IMR-90 (cell line): ENCODE data around the gene LRCOL1. TPM values are rescaled to one million over a fixed set of nuclear protein-coding genes. Genes with fewer than 3 reads are reported as not detected.

Experiments
- ATAC-seq: fragments of 200-7000 bp; cut with Tn5 transposase; 2 replicates; pipeline ENCODE4 v1.9.1; 2020; ENCODE audit warnings: low read depth, mild to moderate bottlenecking, moderate library complexity
- BruUV-seq: library from RNA; stranded (reverse); fragments of 400-500 nt; replicated peaks from 2 replicates; lab custom pipeline; 2021; lab: Mats Ljungman, UMichigan
- CTCF ChIA-PET: fragments of 300-600 bp; formaldehyde crosslinking; extraction: SDS; loops from one replicate; lab custom pipeline; 2021; ENCODE audit warnings: antibody characterized with exemption; lab: Yijun Ruan, JAX
- POLR2A ChIA-PET: fragments of 300-600 bp; sonication (Branson Sonifier 250); formaldehyde crosslinking; loops from one replicate; lab custom pipeline; 2022; ENCODE audit warnings: antibody characterized with exemption; ENCODE audit not compliant: unreplicated experiment; lab: Charles Lee
- DNase-seq: peaks from one replicate; pipeline ENCODE4 v3.0.0; 2013
- H2AFZ ChIP-seq: replicated peaks from 2 replicates; pipeline ENCODE3; 2013; ENCODE audit warnings: low read length, mild to moderate bottlenecking; ENCODE audit not compliant: poor library complexity
- H2AK5ac ChIP-seq: 2 replicates; pipeline ENCODE4 v1.6.1; 2013; ENCODE audit warnings: low read depth, low read length, inconsistent platforms
- H2AK9ac ChIP-seq: replicated peaks from 2 replicates; pipeline ENCODE3; 2013; ENCODE audit warnings: mild to moderate bottlenecking, low read depth, low read length, moderate library complexity; ENCODE audit not compliant: poor library complexity
- H2BK120ac ChIP-seq: 2 replicates; pipeline ENCODE4 v1.6.1; 2013; ENCODE audit warnings: low read depth, low read length, inconsistent platforms
- H2BK15ac ChIP-seq: 3 replicates; pipeline ENCODE4 v1.6.1; 2013; ENCODE audit warnings: low read depth, low read length, inconsistent platforms
- H2BK20ac ChIP-seq: 2 replicates; pipeline ENCODE4 v1.6.1; 2013; ENCODE audit warnings: low read depth, mild to moderate bottlenecking, inconsistent platforms, low read length, moderate library complexity
- H2BK5ac ChIP-seq: 2 replicates; pipeline ENCODE4 v1.6.1; 2013; ENCODE audit warnings: mild to moderate bottlenecking, low read depth, low read length, inconsistent platforms; ENCODE audit not compliant: poor library complexity, severe bottlenecking
- H3K14ac ChIP-seq: replicated peaks from 2 replicates; pipeline ENCODE4 v1.6.1; 2013; ENCODE audit warnings: low read depth, low read length, inconsistent platforms
- H3K18ac ChIP-seq: 2 replicates; pipeline ENCODE4 v1.6.1; 2013; ENCODE audit warnings: low read depth, low read length, control low read depth
- H3K23ac ChIP-seq: 2 replicates; pipeline ENCODE4 v1.6.1; 2013; ENCODE audit warnings: low read depth, low read length, inconsistent platforms
- H3K27ac ChIP-seq: 2 replicates; pipeline ENCODE4 v1.5.1; 2013; ENCODE audit warnings: mild to moderate bottlenecking, control low read depth, low read length; ENCODE audit not compliant: insufficient read depth
- H3K27me3 ChIP-seq: 2 replicates; pipeline ENCODE4 v1.6.1; 2013; ENCODE audit warnings: low read length; ENCODE audit not compliant: control insufficient read depth, insufficient read depth
- H3K36me3 ChIP-seq: 2 replicates; pipeline ENCODE4 v1.6.1; 2013; ENCODE audit warnings: low read length, mixed read lengths; ENCODE audit not compliant: control insufficient read depth, insufficient read depth
- H3K4ac ChIP-seq: 2 replicates; pipeline ENCODE4 v1.6.1; 2013; ENCODE audit warnings: low read depth, low read length, inconsistent platforms
- H3K4me1 ChIP-seq: 2 replicates; pipeline ENCODE4 v1.6.1; 2013; ENCODE audit warnings: low read length, mixed read lengths; ENCODE audit not compliant: control insufficient read depth, insufficient read depth
- H3K4me2 ChIP-seq: 2 replicates; pipeline ENCODE4 v1.6.1; 2013; ENCODE audit warnings: low read depth, mild to moderate bottlenecking, control low read depth, low read length, moderate library complexity
- H3K4me3 ChIP-seq: 2 replicates; pipeline ENCODE4 v1.5.1; 2013; ENCODE audit warnings: low read depth, mild to moderate bottlenecking, control low read depth, low read length, moderate library complexity; ENCODE audit not compliant: insufficient read depth
- H3K56ac ChIP-seq: 2 replicates; pipeline ENCODE4 v1.6.1; 2013; ENCODE audit warnings: low read length, inconsistent platforms; ENCODE audit not compliant: insufficient read depth; ENCODE audit errors: extremely low read depth
- H3K79me1 ChIP-seq, 2 experiments: 2 replicates each; pipeline ENCODE4 v1.6.1; 2013; ENCODE audit warnings: low read length in 2 of 2, inconsistent platforms in 1 of 2, low read depth in 1 of 2
- H3K9ac ChIP-seq: 2 replicates; pipeline ENCODE4 v1.6.1; 2013; ENCODE audit warnings: low read depth, low read length, control low read depth
- H3K9me1 ChIP-seq: 2 replicates; pipeline ENCODE4 v1.6.1; 2013; ENCODE audit warnings: low read length, inconsistent platforms; ENCODE audit not compliant: insufficient read depth
- H3K9me3 ChIP-seq: 2 replicates; pipeline ENCODE4 v1.6.1; 2013; ENCODE audit warnings: low read length; ENCODE audit not compliant: control insufficient read depth, insufficient read depth
- H4K20me1 ChIP-seq: 2 replicates; pipeline ENCODE4 v1.6.1; 2013; ENCODE audit warnings: low read length, inconsistent platforms; ENCODE audit not compliant: insufficient read depth
- H4K5ac ChIP-seq: 2 replicates; pipeline ENCODE4 v1.6.1; 2013; ENCODE audit warnings: mild to moderate bottlenecking, low read depth, low read length, control low read depth
- H4K8ac ChIP-seq, 2 experiments: 2 replicates each; pipeline ENCODE4 v1.6.1; 2013; ENCODE audit warnings: low read depth in 2 of 2, low read length in 2 of 2, control low read depth in 1 of 2, inconsistent platforms in 1 of 2
- H4K91ac ChIP-seq: 2 replicates; pipeline ENCODE4 v1.6.1; 2013; ENCODE audit warnings: low read depth, low read length, inconsistent platforms; ENCODE audit not compliant: insufficient read depth
- CEBPB ChIP-seq: IDR thresholded peaks from 2 replicates; pipeline ENCODE4 v1.6.1; 2012; ENCODE audit warnings: low read depth, low read length, improper control_type of control experiment
- CHD1 ChIP-seq: IDR thresholded peaks from 2 replicates; pipeline ENCODE4 v1.6.1; 2012; ENCODE audit warnings: low read depth, low read length, improper control_type of control experiment
- FOS ChIP-seq: fragments of 150-350 bp; IDR thresholded peaks from 2 replicates; pipeline ENCODE4 v1.6.1; 2016; ENCODE audit warnings: low read depth, low read length
- MAZ ChIP-seq: IDR thresholded peaks from 2 replicates; pipeline ENCODE4 v1.6.1; 2012; ENCODE audit warnings: low read depth, mild to moderate bottlenecking, low read length, improper control_type of control experiment, moderate library complexity, borderline replicate concordance
- MXI1 ChIP-seq: IDR thresholded peaks from 2 replicates; pipeline ENCODE4 v1.6.1; 2012; ENCODE audit warnings: low read depth, mild to moderate bottlenecking, low read length, moderate library complexity, borderline replicate concordance
- NFE2L2 ChIP-seq: fragments of 150-350 bp; IDR thresholded peaks from 2 replicates; pipeline ENCODE4 v1.6.1; 2016; ENCODE audit warnings: low read depth, mild to moderate bottlenecking, low read length
- POLR2A ChIP-seq: IDR thresholded peaks from 2 replicates; pipeline ENCODE4 v1.6.1; 2012; ENCODE audit warnings: mild to moderate bottlenecking, low read depth, low read length
- RCOR1 ChIP-seq: IDR thresholded peaks from 2 replicates; pipeline ENCODE4 v1.6.1; 2012; ENCODE audit warnings: mild to moderate bottlenecking, low read length, improper control_type of control experiment; ENCODE audit not compliant: insufficient replicate concordance
- WGBS, 2 experiments: methylation state at CpG; one replicate each; pipeline versions ENCODE4 v1.1.5 to v1.1.7; 2013; ENCODE audit warnings: missing lambda C conversion rate in 2 of 2; ENCODE audit not compliant: insufficient read length in 1 of 2; ENCODE audit errors: extremely low coverage in 2 of 2; 5-methylcytosine and 5-hydroxymethylcytosine counted together
- dilution Hi-C: fragments of 300-500 bp; cut with HindIII; formaldehyde crosslinking; loops from one replicate; pipeline ENCODE4 v1.14.3; 2018; ENCODE audit warnings: low sequenced_read_pairs; ENCODE audit not compliant: unreplicated experiment
- in situ Hi-C: fragments of 300-500 bp; cut with MboI; formaldehyde crosslinking; loops from 3 replicates; pipeline ENCODE4 v1.14.3; 2019; ENCODE audit warnings: low sequenced_read_pairs, inconsistent platforms, mixed read lengths
- intact Hi-C: fragments of 100-400 bp; cut with micrococcal nuclease; formaldehyde crosslinking; loops from 2 replicates; pipeline ENCODE4 v1.10.0; 2022
- polyA plus RNA-seq, 3 experiments: library from polyadenylated mRNA; depleted of rRNA; stranded (reverse); fragments of >200 nt; gene quantifications; 2 replicates each; pipeline ENCODE4 v1.2.3, GENCODE V29; 2012; ENCODE audit warnings: low replicate concordance in 1 of 3
- total RNA-seq: library from RNA; depleted of rRNA; stranded (reverse); fragments of >200 nt; gene quantifications from 2 replicates; pipeline ENCODE4 v1.2.3, GENCODE V29; 2012

LRCOL1 gene
- total and polyA plus RNA-seq, 2 of the 4 experiments (the other 2 are of a cell fraction): 1.0 TPM; not detected in 1

- TF ChIP-seq FOS: peak; percentile 78; the same call in 1 of the 2 replicates
- no peak for TF ChIP-seq CEBPB
- TF ChIP-seq MAZ: peak; percentile 98
- TF ChIP-seq POLR2A: no peak
- no peak for TF ChIP-seq CHD1
- peak; percentile 79 for TF ChIP-seq NFE2L2
- TF ChIP-seq MXI1: peak; percentile 40; the same call in 1 of the 2 replicates
- TF ChIP-seq RCOR1: peak; percentile 94
- Histone ChIP-seq H3K4me3 (no peak overlapping the region), H4K91ac (0 out of 2 replicates have a peak overlapping the region, but pooled peaks have one; percentile 28), H3K4me2 (peak overlapping the region; percentile 56), H3K9me1 (peaks cover 7% of the 10 kb centered on the region; the same call in 1 of the 2 replicates), H4K5ac (no peak overlapping the region; the same call in 1 of the 2 replicates), H3K14ac (peak overlapping the region; percentile 57), H2BK5ac (peak overlapping the region; percentile 11), H2AFZ (peak overlapping the region; percentile 91), H3K27me3 (peaks cover 18% of the 10 kb centered on the region), H3K27ac (peak overlapping the region; percentile 9; the same call in 1 of the 2 replicates), H3K18ac (peak overlapping the region; percentile 9; the same call in 1 of the 2 replicates), H3K9ac (no peak overlapping the region), H2AK5ac (peak overlapping the region; percentile 64), H2BK20ac (peak overlapping the region; percentile 29; the same call in 1 of the 2 replicates), H3K23ac (0 out of 2 replicates have a peak overlapping the region, but pooled peaks have one; percentile 23), H2AK9ac (peak overlapping the region; percentile 77), H3K9me3 (peaks cover 2% of the 10 kb centered on the region; the same call in 1 of the 2 replicates), H3K4ac (peak overlapping the region; percentile 67), H3K36me3 (peaks cover 9% of the 10 kb centered on the region), H2BK15ac (no peak overlapping the region), H2BK120ac (peak overlapping the region; percentile 8; the same call in 1 of the 2 replicates), H4K8ac (peak overlapping the region in 1 of 2 experiments; percentile 73; a peak in 1 of 4 replicates), H3K56ac (no peak overlapping the region), H4K20me1 (no peaks in the 10 kb centered on the region), H3K4me1 (peaks cover 12% of the 10 kb centered on the region), H3K79me1 (no peaks in the 10 kb centered on the region; a peak in 1 of 4 replicates)
- dilution Hi-C loops: no loop called here
- CTCF ChIA-PET: interaction anchor here (0.7 to 0.9 kb wide), 2 partner anchors 16 to 43 kb away, joined by 3 to 4 read pairs; no protein-coding TSS in a partner anchor
- BruUV-seq: no TSS peak
- 37% methylated on average over 7 of the region's 11 CpGs; no CpG with 5 or more reads in 1 of the 2 experiments for WGBS, 2 experiments
- in situ Hi-C loops: no loop called here
- ATAC-seq: peak; percentile 94
- DNase-seq: peak; percentile 94
- intact Hi-C loops: no loop called here
- POLR2A ChIA-PET: no interaction called here
These were observed 12.2 kb upstream of the LRCOL1 start for GRCh38 chr12:132622437-132623071.
